Mammary epithelial cell (primary cell): ENCODE measurements around the gene TBC1D16.

Source experiments
- EZH2 ChIP-seq: IDR thresholded peaks from 2 replicates; pipeline ENCODE4 v1.6.1; 2012; ENCODE audit warnings: low read length, inconsistent platforms, borderline replicate concordance
- TF ChIP-seq, protein P1 (sequence below), 2 donors: IDR thresholded peaks in 1 of 2; conservative IDR thresholded peaks in 1 of 2; 2 replicates each; pipeline ENCODE4 v1.5.1; 2011 to 2012; ENCODE audit warnings: inconsistent platforms in 2 of 2, low read length in 2 of 2, mild to moderate bottlenecking in 2 of 2, control low read depth in 1 of 2, low read depth in 1 of 2; ENCODE audit not compliant: insufficient read depth in 1 of 2; ENCODE audit errors: extremely low read depth in 1 of 2

GRCh38 chr17:79959042-79959441, 76.6 kb downstream of the TBC1D16 start:
- TF ChIP-seq, protein P1, sequence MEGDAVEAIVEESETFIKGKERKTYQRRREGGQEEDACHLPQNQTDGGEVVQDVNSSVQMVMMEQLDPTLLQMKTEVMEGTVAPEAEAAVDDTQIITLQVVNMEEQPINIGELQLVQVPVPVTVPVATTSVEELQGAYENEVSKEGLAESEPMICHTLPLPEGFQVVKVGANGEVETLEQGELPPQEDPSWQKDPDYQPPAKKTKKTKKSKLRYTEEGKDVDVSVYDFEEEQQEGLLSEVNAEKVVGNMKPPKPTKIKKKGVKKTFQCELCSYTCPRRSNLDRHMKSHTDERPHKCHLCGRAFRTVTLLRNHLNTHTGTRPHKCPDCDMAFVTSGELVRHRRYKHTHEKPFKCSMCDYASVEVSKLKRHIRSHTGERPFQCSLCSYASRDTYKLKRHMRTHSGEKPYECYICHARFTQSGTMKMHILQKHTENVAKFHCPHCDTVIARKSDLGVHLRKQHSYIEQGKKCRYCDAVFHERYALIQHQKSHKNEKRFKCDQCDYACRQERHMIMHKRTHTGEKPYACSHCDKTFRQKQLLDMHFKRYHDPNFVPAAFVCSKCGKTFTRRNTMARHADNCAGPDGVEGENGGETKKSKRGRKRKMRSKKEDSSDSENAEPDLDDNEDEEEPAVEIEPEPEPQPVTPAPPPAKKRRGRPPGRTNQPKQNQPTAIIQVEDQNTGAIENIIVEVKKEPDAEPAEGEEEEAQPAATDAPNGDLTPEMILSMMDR (conservative IDR thresholded peaks at IDR 0.05 in 1 of 2, IDR thresholded peaks at IDR 0.05 in 1 of 2; ENCODE audit: extremely low read depth in 1 of 2, insufficient read depth in 1 of 2, low read depth in 1 of 2, low read length in 2 of 2), result no peak
- TF ChIP-seq EZH2, result no peak
